Measurements from ENCODE around the gene MYRF. TPM values are rescaled to one million over a fixed set of nuclear protein-coding genes. Genes with fewer than 3 reads are reported as not detected.

Gene MYRF
- total and polyA plus RNA-seq, 2 of the 13 experiments (the other 11 are each of a cell fraction or from before 2014, with no cell fraction given): 10.2 to 25.9 TPM

GRCh38 chr11:61777234-61778090, 25.0 kb downstream of the MYRF start:
- ChIA-PET POLR2A (interaction anchor here (0.7 kb wide), 1 partner anchor 21 kb away, joined by 3 read pairs; no protein-coding TSS in a partner anchor), CTCF (ENCODE audit: low intra/inter-chr PET ratio, low total read pairs) (interaction anchor here (2.3 to 3.5 kb wide), 2 partner anchors 26 to 30 kb away, joined by 38 to 51 read pairs; partner anchors contain the start of gene MYRF)
- Histone ChIP-seq H3K4me1 (ENCODE audit: insufficient read depth, low read length) (peaks cover 5% of the 10 kb centered on the region), H3K9ac (ENCODE audit: insufficient read depth, low read depth, low read length) (no peak overlapping the region), H3K36me3 (replicated peaks in 1 of 2; ENCODE audit: control insufficient read depth in 1 of 2, insufficient read depth in 2 of 2, low read length in 2 of 2) (peaks cover 31 to 50% of the 10 kb centered on the region in 2 experiments; a peak in 4 of 5 replicates), H3K79me2 (ENCODE audit: insufficient read depth, low read length) (no peaks in the 10 kb centered on the region), H3K4me2 (ENCODE audit: low read depth, low read length) (no peak overlapping the region), H2AFZ (ENCODE audit: low read length) (no peak overlapping the region), H4K20me1 (ENCODE audit: insufficient read depth, low read length) (no peaks in the 10 kb centered on the region), H3K4me3 (replicated peaks in 1 of 3; ENCODE audit: insufficient read depth in 1 of 3, low read depth in 2 of 3, low read length in 3 of 3) (no peak overlapping the region), H3K9me3 (ENCODE audit: low read length) (no peaks in the 10 kb centered on the region), H3K27me3 (ENCODE audit: control insufficient read depth in 1 of 2, insufficient read depth in 2 of 2, low read length in 2 of 2) (no peaks in the 10 kb centered on the region; a peak in 1 of 5 replicates), H3K27ac (ENCODE audit: extremely low read length, insufficient read depth, low read length) (no peak overlapping the region)
- WGBS (ENCODE audit: low lambda C conversion rate): 97% methylated on average over 63 of the region's 67 CpGs
- in situ Hi-C loops (cut with HindIII; ENCODE audit: extremely low pct_ligation_motif_present, low pct_unique_long_range_greater_than_20kb): no loop called here
- FAIRE-seq (no peak), DNase-seq (ENCODE audit: low spot score) (no peak), ATAC-seq (no peak)
- TF ChIP-seq RBFOX2 (IDR thresholded peaks at IDR 0.05; ENCODE audit: low read depth, low read length) (peak; percentile 45; the same call in 1 of the 2 replicates), KDM6A (CRISPR knock-in tag; IDR thresholded peaks at IDR 0.05; ENCODE audit: low read depth) (no peak), SOX5 (CRISPR knock-in tag; IDR thresholded peaks at IDR 0.05; ENCODE audit: borderline replicate concordance) (no peak), KLF15 (CRISPR knock-in tag; IDR thresholded peaks at IDR 0.05; ENCODE audit: borderline replicate concordance) (no peak), SMARCE1 (IDR thresholded peaks at IDR 0.05; ENCODE audit: borderline replicate concordance) (no peak), ZNF75D (CRISPR knock-in tag; IDR thresholded peaks at IDR 0.05; ENCODE audit: borderline replicate concordance) (no peak), ZBTB33 (CRISPR knock-in tag; IDR thresholded peaks at IDR 0.05) (0 out of 2 replicates have a peak, but pooled peaks have one; percentile 8), AGO2 (optimal IDR thresholded peaks at IDR 0.05; ENCODE audit: low read depth, low read length) (peak; percentile 66)
- intact Hi-C loops (cut with micrococcal nuclease; ENCODE audit: unreplicated experiment): no loop called here
- no TSS peak for BruUV-seq (replicated peaks)

All from HepG2 (cell line).